ACC112 (cell line): ENCODE results near the gene YWHAQ.

ENCODE experiments used
- H2AFZ ChIP-seq: fragments of 200-600 bp; sonication (generic); one replicate; pipeline ENCODE4 v1.6.0; 2017; ENCODE audit warnings: antibody characterized with exemption, low read length; ENCODE audit not compliant: unreplicated experiment
- H3K27ac ChIP-seq: fragments of 200-600 bp; sonication (generic); 2 replicates; pipeline ENCODE4 v1.5.1; 2014; ENCODE audit warnings: low read depth, mild to moderate bottlenecking, antibody characterized with exemption, low read length, moderate library complexity
- H3K27me3 ChIP-seq: fragments of 200-600 bp; sonication (generic); 2 replicates; pipeline ENCODE4 v1.6.1; 2014; ENCODE audit warnings: mild to moderate bottlenecking, antibody characterized with exemption, low read length, moderate library complexity, mixed read lengths; ENCODE audit not compliant: insufficient read depth
- H3K36me3 ChIP-seq: fragments of 200-600 bp; sonication (generic); 2 replicates; pipeline ENCODE4 v1.6.1; 2016; ENCODE audit warnings: mild to moderate bottlenecking, antibody characterized with exemption, low read length, moderate library complexity, mixed read lengths; ENCODE audit not compliant: insufficient read depth
- H3K4me1 ChIP-seq: fragments of 200-600 bp; sonication (generic); one replicate; pipeline ENCODE4 v1.6.1; 2016; ENCODE audit warnings: low read length, mixed read lengths; ENCODE audit not compliant: insufficient read depth, unreplicated experiment, control insufficient read depth
- H3K4me3 ChIP-seq: fragments of 200-600 bp; sonication (generic); 2 replicates; pipeline ENCODE4 v1.5.1; 2014; ENCODE audit warnings: mild to moderate bottlenecking, low read depth, low read length
- H3K79me2 ChIP-seq: fragments of 200-600 bp; sonication (generic); one replicate; pipeline ENCODE4 v1.6.0; 2016; ENCODE audit warnings: low read length; ENCODE audit not compliant: control insufficient read depth, unreplicated experiment, insufficient read depth

Gene YWHAQ

GRCh38 chr2:9665898-9666297, 35.1 kb upstream of the YWHAQ start:
- Histone ChIP-seq H3K27ac (peak overlapping the region; percentile 79), H3K36me3 (no peaks in the 10 kb centered on the region), H3K79me2 (no peaks in the 10 kb centered on the region), H3K27me3 (no peaks in the 10 kb centered on the region), H3K4me3 (no peak overlapping the region), H3K4me1 (peaks cover 13% of the 10 kb centered on the region), H2AFZ (no peak overlapping the region)

GRCh38 chr2:9664365-9664764, 33.6 kb upstream of the YWHAQ start:
- Histone ChIP-seq H2AFZ (no peak overlapping the region), H3K27ac (no peak overlapping the region), H3K4me3 (no peak overlapping the region), H3K27me3 (no peaks in the 10 kb centered on the region), H3K79me2 (no peaks in the 10 kb centered on the region), H3K4me1 (peaks cover 13% of the 10 kb centered on the region), H3K36me3 (no peaks in the 10 kb centered on the region)

GRCh38 chr2:9663008-9663879, 32.4 kb upstream of the YWHAQ start:
- no peak overlapping the region for H2AFZ ChIP-seq
- H3K4me1 ChIP-seq, result peaks cover 13% of the 10 kb centered on the region
- H3K4me3 ChIP-seq, result no peak overlapping the region
- no peaks in the 10 kb centered on the region for H3K79me2 ChIP-seq
- no peak overlapping the region for H3K27ac ChIP-seq
- H3K36me3 ChIP-seq, result no peaks in the 10 kb centered on the region
- H3K27me3 ChIP-seq, result no peaks in the 10 kb centered on the region

GRCh38 chr2:9661261-9661660, 30.5 kb upstream of the YWHAQ start:
- peaks cover 20% of the 10 kb centered on the region for H3K4me1 ChIP-seq
- no peak overlapping the region for H3K4me3 ChIP-seq
- H3K36me3 ChIP-seq, result no peaks in the 10 kb centered on the region

GRCh38 chr2:9660781-9661180, 30.0 kb upstream of the YWHAQ start:
- H3K27ac ChIP-seq, result no peak overlapping the region
- no peaks in the 10 kb centered on the region for H3K36me3 ChIP-seq
- peaks cover 20% of the 10 kb centered on the region for H3K4me1 ChIP-seq
- no peak overlapping the region for H2AFZ ChIP-seq
- no peaks in the 10 kb centered on the region for H3K79me2 ChIP-seq
- no peaks in the 10 kb centered on the region for H3K27me3 ChIP-seq
- H3K4me3 ChIP-seq, result no peak overlapping the region

More at GRCh38 chr2:9661261-9661660, 30.5 kb upstream of the YWHAQ start:
- Histone ChIP-seq H2AFZ (no peak overlapping the region), H3K27ac (no peak overlapping the region), H3K27me3 (no peaks in the 10 kb centered on the region), H3K79me2 (no peaks in the 10 kb centered on the region)

GRCh38 chr2:9660154-9660553, 29.4 kb upstream of the YWHAQ start:
- no peak overlapping the region for H3K4me3 ChIP-seq
- peaks cover 24% of the 10 kb centered on the region for H3K4me1 ChIP-seq
- H3K36me3 ChIP-seq, result no peaks in the 10 kb centered on the region
- H3K79me2 ChIP-seq, result no peaks in the 10 kb centered on the region
- H2AFZ ChIP-seq, result no peak overlapping the region
- no peaks in the 10 kb centered on the region for H3K27me3 ChIP-seq
- H3K27ac ChIP-seq, result no peak overlapping the region

GRCh38 chr2:9658972-9659371, 28.2 kb upstream of the YWHAQ start:
- H3K4me1 ChIP-seq, result peaks cover 33% of the 10 kb centered on the region
- no peaks in the 10 kb centered on the region for H3K27me3 ChIP-seq
- H3K27ac ChIP-seq, result no peak overlapping the region
- no peak overlapping the region for H2AFZ ChIP-seq
- H3K36me3 ChIP-seq, result no peaks in the 10 kb centered on the region
- H3K4me3 ChIP-seq, result no peak overlapping the region
- no peaks in the 10 kb centered on the region for H3K79me2 ChIP-seq

GRCh38 chr2:9657731-9658130, 26.9 kb upstream of the YWHAQ start:
- Histone ChIP-seq H2AFZ (no peak overlapping the region), H3K27ac (no peak overlapping the region), H3K27me3 (no peaks in the 10 kb centered on the region), H3K4me1 (peaks cover 34% of the 10 kb centered on the region), H3K79me2 (no peaks in the 10 kb centered on the region), H3K4me3 (no peak overlapping the region), H3K36me3 (no peaks in the 10 kb centered on the region)

- H3K4me3 ChIP-seq, result no peak overlapping the region
- no peaks in the 10 kb centered on the region for H3K79me2 ChIP-seq
- H3K36me3 ChIP-seq, result no peaks in the 10 kb centered on the region
- peak overlapping the region; percentile 81 for H3K27ac ChIP-seq
- H3K4me1 ChIP-seq, result peaks cover 34% of the 10 kb centered on the region
- no peaks in the 10 kb centered on the region for H3K27me3 ChIP-seq
- H2AFZ ChIP-seq, result no peak overlapping the region
These were observed 26.3 kb upstream of the YWHAQ start for GRCh38 chr2:9657083-9657482.

GRCh38 chr2:9656270-9656766, 25.5 kb upstream of the YWHAQ start:
- peaks cover 34% of the 10 kb centered on the region for H3K4me1 ChIP-seq
- H3K27me3 ChIP-seq, result no peaks in the 10 kb centered on the region
- H3K36me3 ChIP-seq, result no peaks in the 10 kb centered on the region
- no peaks in the 10 kb centered on the region for H3K79me2 ChIP-seq
- no peak overlapping the region for H2AFZ ChIP-seq
- H3K27ac ChIP-seq, result peak overlapping the region; percentile 81
- H3K4me3 ChIP-seq, result peak overlapping the region; percentile 11; the same call in 1 of the 2 replicates
